Endothelial cell of umbilical vein (primary cell): Measurements from ENCODE around the gene PROK2. TPM values are rescaled to one million over a fixed set of nuclear protein-coding genes. Genes with fewer than 3 reads are reported as not detected.

ENCODE experiments used
- BruUV-seq: library from RNA; stranded (reverse); fragments of 400-500 nt; replicated peaks from 2 replicates; lab custom pipeline; 2021; lab: Mats Ljungman, UMichigan
- CTCF ChIA-PET: fragments of 300-600, 350-600 bp; sonication (Branson Sonifier 250); formaldehyde crosslinking; loops from one replicate; lab custom pipeline; 2021; ENCODE audit warnings: antibody characterized with exemption, inconsistent platforms; lab: Charles Lee
- POLR2A ChIA-PET: fragments of 300-600, 350-600 bp; sonication (Branson Sonifier 250); formaldehyde crosslinking; loops from one replicate; lab custom pipeline; 2021; ENCODE audit warnings: antibody characterized with exemption, inconsistent platforms; lab: Charles Lee
- DNase-seq: peaks from one replicate; pipeline ENCODE4 v3.0.0-alpha.2; 2011; ENCODE audit warnings: low read depth, low spot score
- FAIRE-seq: peaks from 2 replicates; lab custom pipeline; 2011; peaks lifted over from hg19 to GRCh38; lab: Jason Lieb, UNC
- H2AFZ ChIP-seq: 2 replicates; pipeline ENCODE4 v1.6.0; 2012; ENCODE audit warnings: low read depth, low read length, control low read depth, inconsistent platforms
- H3K27ac ChIP-seq: 2 replicates; pipeline ENCODE4 v1.5.1; 2011; ENCODE audit warnings: low read depth, mild to moderate bottlenecking, control low read depth, low read length, moderate library complexity; ENCODE audit not compliant: insufficient read depth
- H3K27me3 ChIP-seq, 2 experiments: 2 replicates each; pipeline versions ENCODE4 v1.6.0 to v1.6.1; 2011; ENCODE audit warnings: low read length in 2 of 2, mixed read lengths in 1 of 2; ENCODE audit not compliant: control insufficient read depth in 2 of 2, insufficient read depth in 2 of 2
- H3K36me3 ChIP-seq, 2 experiments: 2 replicates in 1 of 2; 3 replicates in 1 of 2; pipeline ENCODE4 v1.5.1; 2011; ENCODE audit warnings: low read length in 2 of 2, mild to moderate bottlenecking in 1 of 2, moderate library complexity in 1 of 2; ENCODE audit not compliant: control insufficient read depth in 2 of 2, insufficient read depth in 2 of 2; ENCODE audit errors: extremely low read depth in 1 of 2
- H3K4me1 ChIP-seq: 3 replicates; pipeline ENCODE4 v1.5.1; 2011; ENCODE audit warnings: mild to moderate bottlenecking, low read length; ENCODE audit not compliant: control insufficient read depth, insufficient read depth; ENCODE audit errors: extremely low read depth
- H3K4me2 ChIP-seq: 2 replicates; pipeline ENCODE4 v1.6.1; 2011; ENCODE audit warnings: low read length, control low read depth, mixed read lengths; ENCODE audit not compliant: insufficient read depth
- H3K4me3 ChIP-seq, 3 experiments: fragments of 200-600 bp in 1 of 3; sonication (generic), shearing (Covaris generic) in 1 of 3; replicated peaks in 1 of 3; 2 replicates each; pipeline ENCODE4 v1.5.1; 2011 to 2016; ENCODE audit warnings: control low read depth in 3 of 3, low read length in 3 of 3, mild to moderate bottlenecking in 2 of 3, inconsistent platforms in 1 of 3, low read depth in 1 of 3, moderate library complexity in 1 of 3; ENCODE audit not compliant: insufficient read depth in 1 of 3
- H3K79me2 ChIP-seq: 2 replicates; pipeline ENCODE4 v1.6.0; 2012; ENCODE audit warnings: low read length, inconsistent platforms; ENCODE audit not compliant: control insufficient read depth, insufficient read depth
- H3K9ac ChIP-seq: replicated peaks from 2 replicates; pipeline ENCODE3; 2011; ENCODE audit warnings: low read length, control low read depth; ENCODE audit not compliant: insufficient read depth; ENCODE audit errors: extremely low read depth
- H3K9me1 ChIP-seq: replicated peaks from 3 replicates; pipeline ENCODE4 v1.6.0; 2011; ENCODE audit warnings: mild to moderate bottlenecking, low read length; ENCODE audit not compliant: control insufficient read depth, insufficient read depth; ENCODE audit errors: extremely low read depth
- H3K9me3 ChIP-seq: replicated peaks from 2 replicates; pipeline ENCODE4 v1.5.1; 2012; ENCODE audit warnings: low read length, inconsistent platforms; ENCODE audit not compliant: control insufficient read depth, insufficient read depth
- H4K20me1 ChIP-seq: replicated peaks from 2 replicates; pipeline ENCODE3; 2011; ENCODE audit warnings: mild to moderate bottlenecking, low read length; ENCODE audit not compliant: control insufficient read depth, insufficient read depth; ENCODE audit errors: extremely low read depth
- CTCF ChIP-seq, 2 donors: IDR thresholded peaks; 1 replicate in 1 of 2; 2 replicates in 1 of 2; pipeline ENCODE4 v1.5.1; 2011; ENCODE audit warnings: low read length in 2 of 2, mild to moderate bottlenecking in 2 of 2, moderate library complexity in 2 of 2, control low read depth in 1 of 2, inconsistent platforms in 1 of 2, low read depth in 1 of 2; ENCODE audit not compliant: insufficient read depth in 1 of 2; ENCODE audit errors: extremely low read depth in 1 of 2
- EZH2 ChIP-seq: IDR thresholded peaks from 2 replicates; pipeline ENCODE4 v1.6.1; 2012; ENCODE audit warnings: borderline replicate concordance, low read depth, mild to moderate bottlenecking, moderate library complexity, low read length, inconsistent platforms; ENCODE audit not compliant: severe bottlenecking
- FOS ChIP-seq: IDR thresholded peaks from 2 replicates; pipeline ENCODE4 v1.6.1; 2011; ENCODE audit warnings: mild to moderate bottlenecking, low read length, moderate library complexity, borderline replicate concordance; ENCODE audit not compliant: insufficient read depth
- GATA2 ChIP-seq: IDR thresholded peaks from 2 replicates; pipeline ENCODE4 v1.7.0; 2011; ENCODE audit warnings: low read depth, mild to moderate bottlenecking, moderate library complexity, mixed read lengths, low read length; ENCODE audit not compliant: insufficient read length, insufficient read depth
- JUN ChIP-seq: IDR thresholded peaks from 2 replicates; pipeline ENCODE4 v1.6.1; 2011; ENCODE audit warnings: borderline replicate concordance, low read depth; ENCODE audit not compliant: insufficient read length, insufficient read depth
- MAX ChIP-seq: IDR thresholded peaks from 2 replicates; pipeline ENCODE4 v1.6.1; 2011; ENCODE audit not compliant: insufficient read depth, insufficient read length
- MYC ChIP-seq: IDR thresholded peaks from one replicate; pipeline ENCODE4 v1.6.1; 2011; ENCODE audit warnings: mild to moderate bottlenecking, low read depth, low read length
- POLR2A ChIP-seq: IDR thresholded peaks from 2 replicates; pipeline ENCODE4 v1.6.1; 2012; ENCODE audit warnings: low read depth, mild to moderate bottlenecking, control low read depth, low read length
- POLR2AphosphoS5 ChIP-seq: IDR thresholded peaks from 2 replicates; pipeline ENCODE4 v1.6.1; 2012; ENCODE audit warnings: low read depth, mild to moderate bottlenecking, control low read depth, low read length, moderate library complexity; ENCODE audit not compliant: insufficient read depth
- dilution Hi-C: fragments of 300-500 bp; cut with MboI; formaldehyde crosslinking; loops from one replicate; pipeline ENCODE4 v1.15.0; 2019; ENCODE audit warnings: low sequenced_read_pairs; ENCODE audit not compliant: extremely low pct_ligation_motif_present
- intact Hi-C: fragments of 100-400 bp; cut with micrococcal nuclease; formaldehyde crosslinking; loops from one replicate; pipeline ENCODE4 v1.10.0; 2022
- polyA plus RNA-seq, 4 experiments: library from polyadenylated mRNA; depleted of rRNA in 3 of 4; stranded (reverse) in 3 of 4; unstranded in 1 of 4; fragments of >200 nt; gene quantifications; 2 replicates each; pipeline versions ENCODE4 v1.2.1 to v1.2.3, GENCODE V29; 2011 to 2012; ENCODE audit warnings: missing spikeins in 1 of 4
- total RNA-seq: library from RNA; stranded (reverse); gene quantifications from 2 replicates; pipeline ENCODE4 v1.2.3, GENCODE V29; 2021

Gene PROK2
- total and polyA plus RNA-seq, 2 donors (not counting 3 experiments of a cell fraction or from before 2014, with no cell fraction given) = not detected

GRCh38 chr3:71786217-71786549, 1.2 kb upstream of the PROK2 start:
- H3K27me3 ChIP-seq = peaks cover 35 to 66% of the 10 kb centered on the region in 2 experiments
- H3K36me3 ChIP-seq = no peaks in the 10 kb centered on the region
- H3K9me3 ChIP-seq = no peaks in the 10 kb centered on the region
- no TSS peak for BruUV-seq
- TF ChIP-seq MYC = no peak
- no peak for TF ChIP-seq POLR2AphosphoS5
- TF ChIP-seq CTCF (IDR thresholded peaks at IDR 0.05; ENCODE audit: extremely low read depth in 1 of 2, insufficient read depth in 1 of 2, low read depth in 1 of 2, low read length in 2 of 2) = no peak
- no peak for TF ChIP-seq FOS
- TF ChIP-seq EZH2 = no peak
- TF ChIP-seq JUN = no peak
- no peak for TF ChIP-seq POLR2A
- TF ChIP-seq GATA2 = no peak
- no peak for TF ChIP-seq MAX
- intact Hi-C loops (no loop called here), dilution Hi-C loops (no loop called here)
- no peaks in the 10 kb centered on the region for H4K20me1 ChIP-seq
- no peak overlapping the region for H3K4me2 ChIP-seq
- no peak overlapping the region for H3K4me3 ChIP-seq
- no peaks in the 10 kb centered on the region for H3K4me1 ChIP-seq
- no peaks in the 10 kb centered on the region for H3K9me1 ChIP-seq
- no peak overlapping the region for H3K9ac ChIP-seq
- POLR2A ChIA-PET = no interaction called here
- CTCF ChIA-PET = no interaction called here
- FAIRE-seq (no peak), DNase-seq (no peak)
- H3K79me2 ChIP-seq = no peaks in the 10 kb centered on the region
- no peak overlapping the region for H3K27ac ChIP-seq
- H2AFZ ChIP-seq = no peak overlapping the region
